A549 treated with CORT108297 at 1 μM for 4 hours (cell line): ENCODE measurements around the gene LMO4. TPM values are rescaled to one million over a fixed set of nuclear protein-coding genes. Genes with fewer than 3 reads are reported as not detected.

Source experiments
- total RNA-seq: library from RNA; stranded (reverse); fragments of 200-300 nt; extraction: Qiagen RNA extraction; gene quantifications from 5 replicates; pipeline ENCODE4 v1.2.3, GENCODE V29; 2022

LMO4 gene, protein sequence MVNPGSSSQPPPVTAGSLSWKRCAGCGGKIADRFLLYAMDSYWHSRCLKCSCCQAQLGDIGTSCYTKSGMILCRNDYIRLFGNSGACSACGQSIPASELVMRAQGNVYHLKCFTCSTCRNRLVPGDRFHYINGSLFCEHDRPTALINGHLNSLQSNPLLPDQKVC
- 11.4 to 16.9 TPM (median 15.7 TPM) in 5 replicates for total RNA-seq

DNA sequence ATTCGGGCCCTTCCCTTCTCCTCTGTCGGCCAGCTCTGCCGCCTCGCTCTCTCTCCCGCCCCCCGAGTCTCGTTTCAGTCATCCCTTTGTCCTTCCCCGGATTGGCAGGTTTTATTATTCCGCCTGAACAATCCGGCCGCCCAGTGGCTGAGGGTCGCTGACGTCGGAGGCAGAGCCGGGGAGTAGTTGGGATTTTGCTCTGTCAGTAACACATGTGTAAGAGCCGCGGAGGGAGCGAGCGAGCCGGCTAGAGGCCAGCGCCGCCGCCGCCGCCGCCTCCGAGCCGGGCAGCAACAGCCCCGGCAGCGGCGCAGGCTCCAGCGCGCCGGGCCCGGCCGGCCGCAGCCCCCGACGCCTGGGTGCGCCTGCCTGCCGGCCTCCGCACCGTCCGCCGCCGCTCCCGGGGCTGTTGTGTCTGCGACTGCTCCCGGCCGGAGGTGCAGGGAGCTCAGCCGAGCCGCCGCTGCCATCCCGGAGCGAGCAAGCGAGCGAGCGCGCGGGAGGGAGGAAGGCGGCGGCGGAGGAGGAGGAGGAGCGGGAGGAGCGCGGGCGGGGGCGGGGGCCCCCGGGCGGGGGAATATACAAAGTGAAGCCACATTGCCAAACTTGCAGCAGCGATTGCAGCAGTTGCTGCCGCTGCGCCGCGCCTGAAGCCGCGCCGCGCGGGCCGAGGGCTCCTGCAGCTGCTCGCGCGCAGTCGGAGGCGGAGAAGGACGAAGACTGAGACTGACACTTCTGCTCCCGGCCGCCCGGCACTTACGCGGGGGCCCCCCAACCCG is at the start of gene LMO4:
TSS of gene LMO4 (plus strand) at position 609 of the 779 bp plus-strand sequence. CDS start 3,136 bp downstream, outside the sequence.

